ENCODE results near the gene KRTAP2-1.
"Not testable (repeated sequence)": the region's sequence is repeated elsewhere in the genome, so short reads cannot be mapped to it uniquely, and the experiment has no call there.

KRTAP2-1 gene

GRCh38 chr17:41057547-41057946, 10.4 kb upstream of the KRTAP2-1 start:
- DNase-seq (ENCODE audit: low read depth in 2 of 2) = no peak

GRCh38 chr17:41055130-41055529, 8.0 kb upstream of the KRTAP2-1 start, which contains the start of gene KRTAP2-2:
TSS of gene KRTAP2-2 (minus strand) at chr17:41055230. CDS start at chr17:41055211, 19 bp downstream.
- DNase-seq (ENCODE audit: low read depth in 2 of 2) = not testable (repeated sequence)

GRCh38 chr17:41054556-41054955, 7.4 kb upstream of the KRTAP2-1 start:
- not testable (repeated sequence) for DNase-seq (ENCODE audit: low read depth in 2 of 2)

GRCh38 chr17:41054025-41054424, 6.9 kb upstream of the KRTAP2-1 start:
- DNase-seq (ENCODE audit: low read depth in 2 of 2) = no peak

- no peak for DNase-seq (ENCODE audit: low read depth in 2 of 2)
Observed at GRCh38 chr17:41052566-41052965, 5.5 kb upstream of the KRTAP2-1 start.

GRCh38 chr17:41049110-41049509, 2.0 kb upstream of the KRTAP2-1 start:
- DNase-seq (ENCODE audit: low read depth in 2 of 2) = no peak

GRCh38 chr17:41048441-41048840, 1.3 kb upstream of the KRTAP2-1 start:
- DNase-seq (ENCODE audit: low read depth in 2 of 2) = no peak

- DNase-seq (ENCODE audit: low read depth in 2 of 2) = no peak
Observed at GRCh38 chr17:41042953-41043352, 4.2 kb downstream of the KRTAP2-1 start.

GRCh38 chr17:41040783-41041571, 6.1 kb downstream of the KRTAP2-1 start, which contains the start of gene KRTAP1-1:
TSS of gene KRTAP1-1 (minus strand) at chr17:41041450. CDS start at chr17:41041397, 53 bp downstream.
- DNase-seq (ENCODE audit: low read depth in 2 of 2) = not testable (repeated sequence)

GRCh38 chr17:41037853-41038350, 9.2 kb downstream of the KRTAP2-1 start:
- no peak for DNase-seq (ENCODE audit: low read depth in 2 of 2)

GRCh38 chr17:41034346-41034935, 12.7 kb downstream of the KRTAP2-1 start, which contains the start of gene KRTAP1-3:
TSS of gene KRTAP1-3 (minus strand) at chr17:41034874. CDS start at chr17:41034821, 53 bp downstream.
- DNase-seq (ENCODE audit: low read depth in 2 of 2) = not testable (repeated sequence)

GRCh38 chr17:41029633-41030245, 17.4 kb downstream of the KRTAP2-1 start, which contains the start of gene KRTAP1-4:
TSS of gene KRTAP1-4 (minus strand) at chr17:41030195. CDS start at chr17:41030078, 117 bp downstream.
- no peak for DNase-seq (ENCODE audit: low read depth in 2 of 2)

- DNase-seq (ENCODE audit: low read depth in 2 of 2) = no peak
Observed at GRCh38 chr17:41026715-41027471, 20.2 kb downstream of the KRTAP2-1 start, which contains the start of gene KRTAP1-5. TSS of gene KRTAP1-5 (minus strand) at chr17:41027208. CDS start at chr17:41027155, 53 bp downstream.

GRCh38 chr17:41024697-41025096, 22.4 kb downstream of the KRTAP2-1 start:
- no peak for DNase-seq (ENCODE audit: low read depth in 2 of 2)

GRCh38 chr17:41020336-41020735, 26.8 kb downstream of the KRTAP2-1 start:
- no peak for DNase-seq (ENCODE audit: low read depth in 2 of 2)

- no peak for DNase-seq (ENCODE audit: low read depth in 2 of 2)
Observed at GRCh38 chr17:41019415-41019814, 27.7 kb downstream of the KRTAP2-1 start.

- DNase-seq (ENCODE audit: low read depth in 2 of 2) = no peak
Observed at GRCh38 chr17:41018541-41018940, 28.6 kb downstream of the KRTAP2-1 start.

- no peak for DNase-seq (ENCODE audit: low read depth in 2 of 2)
Observed at GRCh38 chr17:41016578-41017215, 30.4 kb downstream of the KRTAP2-1 start.

- DNase-seq (ENCODE audit: low read depth in 2 of 2) = no peak
Observed at GRCh38 chr17:41015454-41015853, 31.7 kb downstream of the KRTAP2-1 start.

- DNase-seq (ENCODE audit: low read depth in 2 of 2) = no peak
Observed at GRCh38 chr17:41013606-41014005, 33.5 kb downstream of the KRTAP2-1 start.

- DNase-seq (ENCODE audit: low read depth in 2 of 2) = no peak
Observed at GRCh38 chr17:41013181-41013580, 33.9 kb downstream of the KRTAP2-1 start.

Measured in activated CD8-positive, alpha-beta memory T cell treated with anti-CD3 and anti-CD28 coated beads for 4 hours (primary cell).